GM12872 (cell line): Measurements from ENCODE around the gene CLK4.

Experiments
- TF ChIP-seq, protein P1 (sequence below): IDR thresholded peaks from 3 replicates; pipeline ENCODE4 v1.5.1; 2011; ENCODE audit warnings: low read depth, mild to moderate bottlenecking, low read length, moderate library complexity; ENCODE audit not compliant: insufficient read depth

Gene CLK4

DNA sequence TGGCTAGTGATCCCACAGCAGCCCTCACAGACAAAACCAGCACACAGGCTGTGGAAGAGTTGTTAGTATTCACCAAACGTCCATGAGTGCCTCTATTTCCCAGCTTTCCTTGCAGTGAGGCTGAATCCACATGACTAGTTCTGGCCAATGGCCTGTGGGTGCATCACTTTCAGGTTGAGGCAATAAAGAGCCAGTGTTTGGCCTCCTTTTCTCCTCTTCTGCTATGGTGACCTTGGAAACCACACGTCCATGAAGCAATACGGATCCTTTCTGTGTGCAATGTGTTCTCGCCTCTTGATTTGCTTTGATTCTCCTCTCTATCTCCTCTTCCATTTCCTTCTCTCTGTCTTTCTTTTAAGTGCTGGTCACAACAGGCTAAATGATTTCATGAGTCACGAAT lies 23.4 kb upstream of the CLK4 start:
- TF ChIP-seq, protein P1, sequence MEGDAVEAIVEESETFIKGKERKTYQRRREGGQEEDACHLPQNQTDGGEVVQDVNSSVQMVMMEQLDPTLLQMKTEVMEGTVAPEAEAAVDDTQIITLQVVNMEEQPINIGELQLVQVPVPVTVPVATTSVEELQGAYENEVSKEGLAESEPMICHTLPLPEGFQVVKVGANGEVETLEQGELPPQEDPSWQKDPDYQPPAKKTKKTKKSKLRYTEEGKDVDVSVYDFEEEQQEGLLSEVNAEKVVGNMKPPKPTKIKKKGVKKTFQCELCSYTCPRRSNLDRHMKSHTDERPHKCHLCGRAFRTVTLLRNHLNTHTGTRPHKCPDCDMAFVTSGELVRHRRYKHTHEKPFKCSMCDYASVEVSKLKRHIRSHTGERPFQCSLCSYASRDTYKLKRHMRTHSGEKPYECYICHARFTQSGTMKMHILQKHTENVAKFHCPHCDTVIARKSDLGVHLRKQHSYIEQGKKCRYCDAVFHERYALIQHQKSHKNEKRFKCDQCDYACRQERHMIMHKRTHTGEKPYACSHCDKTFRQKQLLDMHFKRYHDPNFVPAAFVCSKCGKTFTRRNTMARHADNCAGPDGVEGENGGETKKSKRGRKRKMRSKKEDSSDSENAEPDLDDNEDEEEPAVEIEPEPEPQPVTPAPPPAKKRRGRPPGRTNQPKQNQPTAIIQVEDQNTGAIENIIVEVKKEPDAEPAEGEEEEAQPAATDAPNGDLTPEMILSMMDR = no peak

DNA sequence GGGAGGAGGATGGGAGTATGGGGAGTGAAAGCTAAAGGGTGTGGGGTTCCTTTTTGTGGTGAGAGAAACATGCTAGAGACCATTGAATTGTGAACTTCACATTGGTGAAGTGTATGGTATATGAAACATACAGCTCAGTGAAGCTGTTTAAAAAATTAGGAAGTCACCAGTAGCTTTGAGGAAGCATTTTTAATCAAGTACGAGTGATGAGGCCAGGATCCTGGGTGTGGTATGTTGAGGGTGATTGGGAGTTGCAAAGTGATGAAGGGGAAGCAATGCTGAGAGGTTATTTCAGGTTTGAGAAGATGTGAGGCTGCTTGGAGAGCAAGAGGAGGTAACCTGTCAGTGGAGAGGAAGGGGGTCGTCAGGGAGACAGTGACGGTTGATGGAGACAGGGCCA lies 22.7 kb upstream of the CLK4 start:
- TF ChIP-seq, protein P1 = no peak

DNA sequence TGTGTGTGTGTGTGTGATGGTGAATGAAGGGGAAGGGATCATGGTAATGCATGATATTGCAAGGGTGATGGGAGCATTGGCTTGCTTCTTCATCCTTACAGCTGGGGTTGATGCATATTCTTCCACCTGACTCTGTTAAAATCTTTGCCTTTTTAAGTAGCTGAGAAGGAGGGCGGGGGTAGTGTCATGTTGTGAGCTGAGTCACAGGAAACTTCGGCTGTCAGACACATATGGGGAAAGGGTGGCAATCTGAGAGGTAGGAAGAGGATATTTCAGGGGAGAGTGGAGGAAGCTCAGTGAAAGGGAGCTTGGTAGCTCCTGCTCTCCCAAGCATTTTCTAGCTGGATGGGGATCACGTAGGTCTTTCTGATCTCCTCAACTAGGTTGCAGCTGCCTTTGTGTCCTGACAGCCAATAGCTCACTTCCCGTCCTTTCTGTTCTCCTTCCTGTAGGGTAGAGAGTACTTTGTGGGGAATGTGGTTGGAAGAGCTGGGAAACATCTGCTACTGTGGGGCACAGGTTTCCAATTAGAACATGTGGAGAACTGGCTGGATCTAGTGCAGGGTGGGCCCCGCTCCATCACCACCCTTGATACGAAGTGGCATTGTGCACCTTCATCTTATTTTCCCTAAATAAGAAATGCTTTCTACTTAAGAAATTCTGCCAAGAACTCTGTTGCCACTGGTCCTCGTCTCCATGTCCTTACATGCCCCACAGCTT lies 18.1 kb upstream of the CLK4 start:
- TF ChIP-seq, protein P1 = no peak

DNA sequence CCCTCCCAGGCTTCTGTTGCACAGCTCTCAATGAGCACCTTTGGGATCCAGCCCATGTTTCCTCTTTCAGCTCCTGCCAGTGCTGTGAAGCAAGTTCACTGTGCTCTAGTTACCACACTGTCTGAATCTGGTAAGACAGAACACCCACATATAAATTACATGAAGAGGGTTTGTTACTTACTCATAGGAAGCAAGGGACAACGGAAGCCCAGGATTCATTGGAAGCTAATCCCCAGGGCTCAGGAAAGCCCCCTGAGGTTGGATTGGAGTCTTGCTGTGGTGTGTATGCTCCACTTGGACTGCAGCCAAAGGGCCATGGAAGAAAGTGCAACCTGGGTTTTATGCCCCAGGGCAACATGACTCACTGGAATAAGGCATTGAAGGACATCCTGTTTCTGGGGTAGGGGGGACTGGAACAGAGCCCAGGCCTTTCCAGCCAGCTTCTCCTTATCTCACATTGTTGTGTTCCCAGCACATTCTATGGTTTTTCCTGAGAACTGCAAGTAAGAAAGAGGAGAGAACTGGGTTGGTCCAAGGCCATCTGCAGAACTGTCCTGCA lies 15.6 kb upstream of the CLK4 start:
- TF ChIP-seq, protein P1 = no peak

DNA sequence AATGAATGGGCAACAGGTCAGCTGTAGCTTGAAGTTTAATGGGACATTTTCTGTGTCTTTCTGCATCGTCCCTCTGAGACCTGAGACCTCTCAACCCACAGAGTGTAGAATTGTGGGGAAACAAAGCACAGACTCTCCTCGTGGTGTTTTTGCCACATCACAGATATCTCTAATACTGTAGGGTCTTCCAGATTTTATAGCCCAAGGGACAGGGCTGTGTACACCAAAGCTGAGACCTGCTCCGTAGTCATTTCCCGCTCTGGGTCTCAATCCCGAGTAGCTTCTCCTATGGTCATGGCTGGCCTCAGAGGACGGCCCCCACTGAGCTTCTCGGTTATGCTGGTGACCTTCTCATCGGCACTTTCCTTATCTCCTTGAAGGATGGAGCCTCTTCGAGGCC lies 14.9 kb upstream of the CLK4 start:
- TF ChIP-seq, protein P1 = no peak

DNA sequence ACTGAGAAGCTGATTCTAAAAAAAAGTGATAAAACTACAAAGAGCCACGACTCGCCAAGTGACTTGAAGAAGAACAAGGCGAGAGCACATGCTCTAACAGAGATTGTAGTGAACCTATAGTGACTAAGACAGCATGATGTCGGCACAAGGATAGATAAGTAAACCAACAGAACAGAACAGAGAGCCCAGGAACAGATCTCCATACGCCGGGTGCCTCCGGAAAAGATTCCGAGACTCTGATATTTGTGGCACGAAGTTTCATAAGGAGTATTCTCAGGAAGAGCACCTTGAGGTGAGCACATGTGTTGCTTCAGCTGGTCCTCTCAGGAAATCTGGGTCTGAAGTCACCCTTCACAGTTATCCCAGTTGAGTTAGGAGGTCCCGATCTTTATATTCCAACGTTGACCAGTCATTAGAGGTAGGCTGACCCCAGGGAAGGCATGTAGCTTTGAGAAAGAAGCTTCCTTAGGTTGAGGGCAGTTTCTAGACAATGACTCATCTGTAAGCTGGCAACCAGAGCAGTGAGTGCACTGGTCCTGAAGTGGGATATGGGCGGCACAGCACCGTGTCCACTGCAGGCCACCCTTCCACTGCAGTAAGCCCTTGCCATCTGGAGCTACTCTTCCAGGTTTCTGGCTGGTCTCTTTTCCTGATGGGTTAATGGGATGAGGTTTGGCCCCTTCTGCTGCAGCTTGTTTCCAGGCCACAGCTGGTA lies 13.6 kb upstream of the CLK4 start:
- TF ChIP-seq, protein P1 = no peak

DNA sequence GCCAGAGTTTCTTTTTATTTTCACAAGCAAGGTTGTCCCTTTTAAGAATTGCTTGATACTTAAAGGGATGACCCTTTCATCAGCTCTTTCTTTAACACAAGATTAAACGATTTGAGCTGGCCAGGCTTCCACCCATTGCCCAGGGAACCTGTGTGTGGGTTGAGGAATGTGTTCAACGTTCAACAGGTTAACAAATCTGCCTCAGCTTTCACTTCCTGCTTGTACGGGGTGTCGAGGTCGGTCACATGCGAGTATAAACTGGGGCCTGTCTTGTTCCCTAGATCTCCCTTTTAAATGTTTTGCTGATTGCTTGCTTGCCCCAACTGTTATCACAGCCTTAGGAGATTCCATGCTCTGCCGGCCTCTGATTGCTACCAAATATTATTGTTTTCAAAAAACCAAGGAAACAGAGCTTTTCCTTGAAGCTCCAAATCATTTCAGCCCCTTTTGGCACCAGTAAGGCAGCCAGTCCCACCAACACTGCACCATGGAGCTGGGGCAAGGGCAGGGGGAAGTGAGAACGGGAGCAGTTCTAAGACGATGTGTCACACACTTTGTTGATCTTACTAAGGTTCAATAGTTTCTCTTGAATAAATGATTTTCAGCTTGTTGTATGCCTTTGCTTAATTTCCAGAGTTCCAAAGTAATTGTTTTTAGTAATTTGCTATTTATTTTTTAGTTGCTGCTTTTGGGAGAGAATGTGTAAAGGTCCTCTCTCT lies 10.7 kb upstream of the CLK4 start:
- TF ChIP-seq, protein P1 = no peak
